Adipocyte (in vitro differentiated cells): ENCODE data around the gene MPPED1.

ENCODE experiments used
- DNase-seq: peaks from one replicate; pipeline ENCODE4 v3.0.0-alpha.2; 2015; ENCODE audit warnings: low read depth
- H3K27me3 ChIP-seq: replicated peaks from 2 replicates; pipeline ENCODE4 v1.7.0; 2013; ENCODE audit warnings: mild to moderate bottlenecking, low read length, moderate library complexity; ENCODE audit not compliant: control insufficient read depth, insufficient read depth
- H3K36me3 ChIP-seq: 2 replicates; pipeline ENCODE4 v1.7.0; 2013; ENCODE audit warnings: low read length, mild to moderate bottlenecking, moderate library complexity; ENCODE audit not compliant: control insufficient read depth, insufficient read depth, severe bottlenecking
- H3K4me1 ChIP-seq: 2 replicates; pipeline ENCODE4 v1.7.0; 2013; ENCODE audit warnings: mild to moderate bottlenecking, low read length, moderate library complexity; ENCODE audit not compliant: control insufficient read depth, insufficient read depth
- H3K4me3 ChIP-seq: 2 replicates; pipeline ENCODE4 v1.7.0; 2013; ENCODE audit warnings: mild to moderate bottlenecking, low read length, moderate library complexity
- H3K9ac ChIP-seq: 2 replicates; pipeline ENCODE4 v1.7.0; 2013; ENCODE audit warnings: mild to moderate bottlenecking, low read length, moderate library complexity
- H3K9me3 ChIP-seq: 2 replicates; pipeline ENCODE4 v1.7.0; 2013; ENCODE audit warnings: mild to moderate bottlenecking, low read length, moderate library complexity; ENCODE audit not compliant: control insufficient read depth

Gene MPPED1

DNA sequence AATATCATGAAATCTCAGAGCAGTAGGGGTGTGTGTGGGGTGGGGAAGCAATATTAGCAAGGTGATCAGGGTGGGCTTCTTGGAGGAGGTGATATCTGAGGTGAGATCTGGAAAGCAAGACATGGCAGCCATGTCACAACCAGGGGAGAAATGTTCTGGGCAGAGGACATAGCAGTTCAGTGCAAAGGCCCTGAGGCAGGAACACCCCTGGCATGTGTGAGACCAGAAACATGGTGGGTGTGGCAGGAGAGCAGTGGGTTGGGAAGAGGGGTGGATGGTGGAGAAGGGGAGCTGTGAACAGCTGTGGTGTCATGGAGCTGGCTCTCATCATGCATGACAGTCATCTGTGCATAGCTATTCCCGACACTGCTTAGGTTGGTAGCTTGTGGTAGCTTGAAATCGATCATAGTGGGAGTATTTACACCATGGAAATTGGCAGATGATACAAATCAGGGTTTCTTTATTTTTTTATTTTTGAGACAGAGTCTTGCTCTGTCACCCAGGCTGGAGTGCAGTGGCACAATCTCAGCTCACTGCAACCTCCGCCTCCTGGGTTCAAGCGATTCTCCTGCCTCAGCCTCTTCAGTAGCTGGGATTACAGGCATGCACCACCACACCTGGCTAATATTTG is 17.9 kb upstream of the MPPED1 start:
- no peak overlapping the region for H3K9ac ChIP-seq
- peaks cover 41% of the 10 kb centered on the region for H3K27me3 ChIP-seq
- no peak for DNase-seq
- H3K9me3 ChIP-seq: peaks cover 10% of the 10 kb centered on the region
- H3K4me1 ChIP-seq: no peaks in the 10 kb centered on the region
- H3K4me3 ChIP-seq: no peak overlapping the region
- no peaks in the 10 kb centered on the region for H3K36me3 ChIP-seq

DNA sequence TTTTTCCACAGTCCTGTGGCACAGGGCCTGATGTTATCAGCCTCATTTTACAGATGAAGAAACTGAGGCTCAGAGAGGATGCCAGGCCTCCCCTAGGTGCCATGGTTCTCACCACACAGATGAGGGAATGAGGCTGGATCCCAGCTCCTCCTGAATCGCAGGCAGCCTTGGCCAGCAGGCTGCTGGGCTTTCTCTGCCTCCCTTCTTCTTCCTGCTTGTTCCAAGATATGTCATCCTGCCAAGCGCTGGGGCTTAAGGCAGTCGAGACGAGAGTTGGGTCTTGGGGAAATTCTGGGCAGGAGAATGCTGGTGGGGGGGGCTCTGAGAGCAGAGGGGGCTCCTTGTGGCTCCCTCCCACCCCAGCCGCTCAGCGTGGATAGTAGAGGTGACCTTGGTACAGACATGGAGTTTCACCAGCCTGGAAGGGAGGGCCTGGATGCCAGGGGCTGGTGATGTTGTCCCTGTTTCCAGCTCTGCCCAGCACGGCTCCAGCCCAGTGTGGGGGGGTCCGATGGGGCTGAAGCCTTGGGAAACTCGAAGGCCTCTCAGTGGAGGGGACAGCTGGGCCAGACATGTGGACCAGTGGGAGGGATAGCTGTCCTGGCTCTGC is 16.6 kb upstream of the MPPED1 start:
- Histone ChIP-seq H3K9ac (no peak overlapping the region), H3K4me3 (no peak overlapping the region), H3K4me1 (no peaks in the 10 kb centered on the region), H3K27me3 (peaks cover 31% of the 10 kb centered on the region), H3K36me3 (no peaks in the 10 kb centered on the region), H3K9me3 (peaks cover 5% of the 10 kb centered on the region)
- DNase-seq: no peak

- no peaks in the 10 kb centered on the region for H3K36me3 ChIP-seq
- no peak overlapping the region for H3K9ac ChIP-seq
- H3K4me3 ChIP-seq: no peak overlapping the region
- H3K27me3 ChIP-seq: peaks cover 31% of the 10 kb centered on the region
- H3K4me1 ChIP-seq: no peaks in the 10 kb centered on the region
- peaks cover 4% of the 10 kb centered on the region for H3K9me3 ChIP-seq
- DNase-seq: no peak
Measured at GRCh38 chr22:43396321-43396933, 15.4 kb upstream of the MPPED1 start.

- Histone ChIP-seq H3K36me3 (no peaks in the 10 kb centered on the region), H3K9ac (no peak overlapping the region), H3K4me3 (no peak overlapping the region), H3K9me3 (peaks cover 5% of the 10 kb centered on the region), H3K27me3 (peaks cover 31% of the 10 kb centered on the region), H3K4me1 (no peaks in the 10 kb centered on the region)
- no peak for DNase-seq
Measured at GRCh38 chr22:43396934-43397457, 14.8 kb upstream of the MPPED1 start.

DNA sequence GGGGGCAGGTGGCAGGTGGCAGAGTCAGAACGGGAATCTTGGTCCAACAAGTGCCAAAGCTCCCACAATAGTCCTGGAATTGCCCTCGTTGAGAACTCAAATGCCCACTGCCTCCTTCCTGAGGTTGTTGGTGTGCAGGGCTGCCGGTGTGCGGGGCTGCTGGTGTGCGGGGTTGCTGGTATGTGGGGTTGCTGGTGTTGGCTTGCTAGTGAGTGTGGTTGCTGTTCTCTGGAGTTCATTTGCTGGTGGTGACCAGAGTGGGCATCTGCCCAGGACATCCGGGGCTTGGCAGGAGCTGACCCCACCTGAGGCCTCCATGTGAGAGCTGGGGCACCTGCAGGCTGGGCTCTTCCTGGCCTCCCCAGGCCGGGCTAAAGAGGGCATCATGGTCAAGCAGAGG is 14.0 kb upstream of the MPPED1 start:
- Histone ChIP-seq H3K4me3 (no peak overlapping the region), H3K9ac (no peak overlapping the region), H3K36me3 (no peaks in the 10 kb centered on the region), H3K9me3 (peaks cover 13% of the 10 kb centered on the region), H3K4me1 (no peaks in the 10 kb centered on the region), H3K27me3 (peaks cover 25% of the 10 kb centered on the region)
- no peak for DNase-seq

DNA sequence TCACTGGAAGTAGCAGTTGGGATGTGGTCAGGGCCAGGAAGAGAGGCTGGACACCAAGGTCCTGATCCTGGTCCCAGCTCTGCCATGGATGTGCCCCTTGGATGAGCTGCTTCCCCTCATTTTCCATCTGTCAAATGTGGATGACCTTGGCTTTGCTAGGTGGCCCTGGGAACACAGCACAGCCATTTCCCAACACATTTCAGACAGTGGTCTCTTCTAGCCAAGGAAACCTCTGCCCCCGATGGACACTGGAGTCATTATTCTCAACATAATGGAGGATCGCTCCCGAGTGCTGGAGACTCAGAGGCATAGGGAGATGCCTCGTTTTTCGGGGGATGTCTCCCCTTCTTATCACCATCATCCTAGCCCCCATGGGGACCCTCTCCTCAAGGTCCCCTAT is 13.6 kb upstream of the MPPED1 start:
- Histone ChIP-seq H3K4me1 (no peaks in the 10 kb centered on the region), H3K9me3 (peaks cover 13% of the 10 kb centered on the region), H3K27me3 (peaks cover 24% of the 10 kb centered on the region), H3K4me3 (no peak overlapping the region), H3K36me3 (no peaks in the 10 kb centered on the region), H3K9ac (no peak overlapping the region)
- DNase-seq: no peak

DNA sequence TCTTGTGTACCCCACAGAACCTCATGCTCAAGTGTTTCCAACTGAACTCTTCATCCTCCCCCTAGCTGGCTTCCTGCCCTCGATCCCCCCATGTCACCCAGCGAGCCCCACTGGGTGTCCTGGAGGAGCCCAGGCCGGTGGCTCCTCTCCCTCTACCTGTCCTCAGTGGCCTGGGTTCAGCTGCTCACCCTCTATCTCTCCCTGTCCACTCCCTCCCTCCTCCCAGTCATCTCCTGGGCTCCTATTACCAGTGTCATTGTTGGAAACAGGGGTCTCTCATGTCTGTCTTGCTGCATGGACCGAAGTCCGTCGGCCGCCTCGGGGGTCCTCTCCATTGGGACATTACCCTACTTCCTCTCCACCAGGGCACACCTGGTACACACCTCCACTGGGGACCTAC is 12.9 kb upstream of the MPPED1 start:
- Histone ChIP-seq H3K27me3 (peaks cover 23% of the 10 kb centered on the region), H3K36me3 (no peaks in the 10 kb centered on the region), H3K4me3 (no peak overlapping the region), H3K4me1 (no peaks in the 10 kb centered on the region), H3K9ac (no peak overlapping the region), H3K9me3 (peaks cover 11% of the 10 kb centered on the region)
- no peak for DNase-seq

- H3K4me1 ChIP-seq: no peaks in the 10 kb centered on the region
- no peak for DNase-seq
- H3K27me3 ChIP-seq: peaks cover 21% of the 10 kb centered on the region
- no peak overlapping the region for H3K9ac ChIP-seq
- H3K4me3 ChIP-seq: no peak overlapping the region
- H3K36me3 ChIP-seq: no peaks in the 10 kb centered on the region
- peaks cover 9% of the 10 kb centered on the region for H3K9me3 ChIP-seq
Measured at GRCh38 chr22:43399338-43399979, 12.4 kb upstream of the MPPED1 start.

DNA sequence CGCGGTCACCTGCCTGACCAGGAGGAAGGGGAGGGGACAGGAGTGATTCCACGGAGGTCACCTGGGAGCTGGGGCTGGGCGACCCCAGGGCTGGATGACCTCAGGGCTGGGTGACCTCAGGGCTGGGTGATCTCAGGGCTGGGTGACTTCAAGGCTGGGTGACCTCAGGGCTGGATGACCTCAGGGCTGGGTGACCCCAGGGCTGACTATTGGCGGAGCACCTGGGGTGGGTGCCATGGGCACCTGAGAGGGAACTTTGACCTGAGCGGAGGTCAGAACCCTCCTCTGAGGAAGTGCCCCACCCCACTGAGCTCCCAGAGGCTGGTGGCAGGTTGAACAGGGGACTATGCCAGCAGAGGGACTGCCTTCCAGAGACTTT is 11.8 kb upstream of the MPPED1 start:
- Histone ChIP-seq H3K36me3 (no peaks in the 10 kb centered on the region), H3K9me3 (peaks cover 9% of the 10 kb centered on the region), H3K4me1 (no peaks in the 10 kb centered on the region), H3K9ac (no peak overlapping the region), H3K27me3 (peaks cover 21% of the 10 kb centered on the region), H3K4me3 (no peak overlapping the region)
- no peak for DNase-seq

- no peak overlapping the region for H3K4me3 ChIP-seq
- H3K9ac ChIP-seq: no peak overlapping the region
- DNase-seq: no peak
- H3K36me3 ChIP-seq: no peaks in the 10 kb centered on the region
- H3K9me3 ChIP-seq: peaks cover 9% of the 10 kb centered on the region
- H3K27me3 ChIP-seq: peaks cover 20% of the 10 kb centered on the region
- H3K4me1 ChIP-seq: no peaks in the 10 kb centered on the region
Measured at GRCh38 chr22:43400449-43400848, 11.4 kb upstream of the MPPED1 start.

DNA sequence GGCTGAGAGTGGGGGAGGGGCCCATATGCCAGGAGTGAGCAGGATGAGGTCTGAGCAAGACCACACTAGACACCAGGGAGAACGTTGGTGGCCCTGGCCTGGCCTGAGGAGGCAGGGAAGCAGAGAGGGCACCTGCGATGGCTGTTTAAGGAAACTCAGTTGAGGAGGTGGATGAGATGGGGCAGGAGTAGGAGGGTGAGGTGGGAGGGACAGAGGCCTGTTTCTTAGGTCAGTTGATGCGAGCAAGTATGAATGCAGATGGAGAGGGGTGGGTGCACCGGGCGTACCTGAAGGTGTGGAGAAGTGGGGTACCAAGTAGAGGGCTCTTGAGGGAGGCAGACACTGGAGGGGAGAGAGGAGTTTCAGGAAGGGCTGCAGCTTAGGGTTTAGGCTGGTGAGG is 10.6 kb upstream of the MPPED1 start:
- peaks cover 18% of the 10 kb centered on the region for H3K27me3 ChIP-seq
- peaks cover 9% of the 10 kb centered on the region for H3K9me3 ChIP-seq
- H3K9ac ChIP-seq: no peak overlapping the region
- DNase-seq: no peak
- no peaks in the 10 kb centered on the region for H3K4me1 ChIP-seq
- no peaks in the 10 kb centered on the region for H3K36me3 ChIP-seq
- no peak overlapping the region for H3K4me3 ChIP-seq
